ENCODE data around the gene STKLD1. TPM values are rescaled to one million over a fixed set of nuclear protein-coding genes. Genes with fewer than 3 reads are reported as not detected.
"Not testable (repeated sequence)": the region's sequence is repeated elsewhere in the genome, so short reads cannot be mapped to it uniquely, and the experiment has no call there.

Gene STKLD1
- total RNA-seq, 1 experiment from 2014 or later, result 3.4 TPM

- H3K27me3 Mint-ChIP-seq (ENCODE audit: insufficient read depth, unreplicated experiment); H3K27me3 ChIP-seq (replicated peaks; ENCODE audit: control insufficient read depth, insufficient read depth, low read length); H3K27ac Mint-ChIP-seq (ENCODE audit: unreplicated experiment); H3K4me3 ChIP-seq (ENCODE audit: low read depth, low read length); H3K9me3 ChIP-seq; H3K9me3 Mint-ChIP-seq (ENCODE audit: unreplicated experiment); H3K4me1 ChIP-seq; BruUV-seq (replicated peaks); H3K4me1 Mint-ChIP-seq (ENCODE audit: low read depth, unreplicated experiment); H3K4me3 Mint-ChIP-seq (ENCODE audit: unreplicated experiment); POLR2A ChIA-PET: not testable (repeated sequence)
- CTCF ChIA-PET, result interaction anchor here (0.5 to 2.7 kb wide), 3 partner anchors 141 to 224 kb away, joined by 8 to 31 read pairs (median 17); no protein-coding TSS in a partner anchor
- peaks cover 58% of the 10 kb centered on the region for H3K36me3 Mint-ChIP-seq (ENCODE audit: insufficient read depth, unreplicated experiment)
- TF ChIP-seq CTCF (IDR thresholded peaks at IDR 0.05; ENCODE audit: insufficient read depth in 1 of 2, low read depth in 1 of 2, low read length in 1 of 2, severe bottlenecking in 1 of 2, unreplicated experiment in 1 of 2), result peak; percentile 30 to 44
- peak in 1 of 2 experiments; percentile 45 for DNase-seq
- H3K36me3 ChIP-seq (ENCODE audit: control insufficient read depth, insufficient read depth, low read length), result peaks cover 13% of the 10 kb centered on the region
- intact Hi-C loops (cut with micrococcal nuclease; ENCODE audit: unreplicated experiment), result loop anchor here (1.0 kb wide), 1 partner anchor 143 kb away; no protein-coding TSS in a partner anchor
Observed at GRCh38 chr9:133329306-133330156, 46.6 kb upstream of the STKLD1 start.

GRCh38 chr9:133331221-133331620 lies 44.9 kb upstream of the STKLD1 start:
- Histone ChIP-seq H3K36me3 (ENCODE audit: control insufficient read depth, insufficient read depth, low read length) (peaks cover 13% of the 10 kb centered on the region), H3K9me3 (no peaks in the 10 kb centered on the region), H3K27me3 (replicated peaks; ENCODE audit: control insufficient read depth, insufficient read depth, low read length) (no peaks in the 10 kb centered on the region), H3K4me3 (ENCODE audit: low read depth, low read length) (no peak overlapping the region), H3K4me1 (no peaks in the 10 kb centered on the region)
- intact Hi-C loops (cut with micrococcal nuclease; ENCODE audit: unreplicated experiment), result no loop called here
- ChIA-PET POLR2A (no interaction called here), CTCF (interaction anchor here (2.5 to 2.7 kb wide), 2 partner anchors 143 to 145 kb away, joined by 17 to 31 read pairs; no protein-coding TSS in a partner anchor)
- Mint-ChIP-seq H3K4me3 (ENCODE audit: unreplicated experiment) (no peak overlapping the region), H3K27me3 (ENCODE audit: insufficient read depth, unreplicated experiment) (no peaks in the 10 kb centered on the region), H3K4me1 (ENCODE audit: low read depth, unreplicated experiment) (no peaks in the 10 kb centered on the region), H3K27ac (ENCODE audit: unreplicated experiment) (no peak overlapping the region), H3K9me3 (ENCODE audit: unreplicated experiment) (no peaks in the 10 kb centered on the region), H3K36me3 (ENCODE audit: insufficient read depth, unreplicated experiment) (peaks cover 75% of the 10 kb centered on the region)
- BruUV-seq (replicated peaks), result no TSS peak
- DNase-seq, result no peak
- TF ChIP-seq CTCF (IDR thresholded peaks at IDR 0.05; ENCODE audit: insufficient read depth in 1 of 2, low read depth in 1 of 2, low read length in 1 of 2, severe bottlenecking in 1 of 2, unreplicated experiment in 1 of 2), result no peak

- no peaks in the 10 kb centered on the region for H3K4me1 Mint-ChIP-seq (ENCODE audit: low read depth, unreplicated experiment)
- TF ChIP-seq CTCF (IDR thresholded peaks at IDR 0.05; ENCODE audit: insufficient read depth in 1 of 2, low read depth in 1 of 2, low read length in 1 of 2, severe bottlenecking in 1 of 2, unreplicated experiment in 1 of 2), result no peak
- H3K36me3 ChIP-seq (ENCODE audit: control insufficient read depth, insufficient read depth, low read length), result peaks cover 13% of the 10 kb centered on the region
- ChIA-PET POLR2A (no interaction called here), CTCF (interaction anchor here (4.4 kb wide), 1 partner anchor 144 kb away, joined by 20 read pairs; no protein-coding TSS in a partner anchor)
- DNase-seq, result no peak
- H3K9me3 ChIP-seq, result no peaks in the 10 kb centered on the region
- no peak overlapping the region for H3K4me3 ChIP-seq (ENCODE audit: low read depth, low read length)
- H3K4me1 ChIP-seq, result peaks cover 2% of the 10 kb centered on the region; the same call in 1 of the 2 replicates
- H3K36me3 Mint-ChIP-seq (ENCODE audit: insufficient read depth, unreplicated experiment), result peaks cover 81% of the 10 kb centered on the region
- no TSS peak for BruUV-seq (replicated peaks)
- H3K27ac Mint-ChIP-seq (ENCODE audit: unreplicated experiment), result no peak overlapping the region
- no peaks in the 10 kb centered on the region for H3K27me3 ChIP-seq (replicated peaks; ENCODE audit: control insufficient read depth, insufficient read depth, low read length)
- no peaks in the 10 kb centered on the region for H3K27me3 Mint-ChIP-seq (ENCODE audit: insufficient read depth, unreplicated experiment)
- no peaks in the 10 kb centered on the region for H3K9me3 Mint-ChIP-seq (ENCODE audit: unreplicated experiment)
- intact Hi-C loops (cut with micrococcal nuclease; ENCODE audit: unreplicated experiment), result no loop called here
- H3K4me3 Mint-ChIP-seq (ENCODE audit: unreplicated experiment), result no peak overlapping the region
Observed at GRCh38 chr9:133331641-133332380, 44.4 kb upstream of the STKLD1 start.
